ENCODE data around the gene SI.
"Not testable (repeated sequence)": the region's sequence is repeated elsewhere in the genome, so short reads cannot be mapped to it uniquely, and the experiment has no call there.

DNA sequence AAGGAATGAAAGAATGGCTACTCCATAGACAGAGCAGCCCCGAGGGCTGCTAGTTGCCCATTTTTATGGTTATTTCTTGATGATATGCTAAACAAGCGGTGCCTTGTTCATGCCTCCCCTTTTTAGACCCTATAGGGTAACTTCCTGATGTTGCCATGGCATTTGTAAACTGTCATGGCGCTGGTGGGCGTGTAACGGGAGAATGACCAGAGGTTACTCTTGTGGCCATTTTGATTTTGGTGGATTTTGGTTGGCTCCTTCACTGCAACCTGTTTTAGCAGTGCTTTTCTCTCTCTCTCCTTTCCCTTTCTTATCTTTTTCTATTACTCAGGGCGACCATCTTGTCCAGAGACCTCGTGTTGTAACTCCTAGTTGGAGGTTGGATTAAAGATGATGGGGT, 126.9 kb downstream of the SI start:
- TF ChIP-seq, protein P1, sequence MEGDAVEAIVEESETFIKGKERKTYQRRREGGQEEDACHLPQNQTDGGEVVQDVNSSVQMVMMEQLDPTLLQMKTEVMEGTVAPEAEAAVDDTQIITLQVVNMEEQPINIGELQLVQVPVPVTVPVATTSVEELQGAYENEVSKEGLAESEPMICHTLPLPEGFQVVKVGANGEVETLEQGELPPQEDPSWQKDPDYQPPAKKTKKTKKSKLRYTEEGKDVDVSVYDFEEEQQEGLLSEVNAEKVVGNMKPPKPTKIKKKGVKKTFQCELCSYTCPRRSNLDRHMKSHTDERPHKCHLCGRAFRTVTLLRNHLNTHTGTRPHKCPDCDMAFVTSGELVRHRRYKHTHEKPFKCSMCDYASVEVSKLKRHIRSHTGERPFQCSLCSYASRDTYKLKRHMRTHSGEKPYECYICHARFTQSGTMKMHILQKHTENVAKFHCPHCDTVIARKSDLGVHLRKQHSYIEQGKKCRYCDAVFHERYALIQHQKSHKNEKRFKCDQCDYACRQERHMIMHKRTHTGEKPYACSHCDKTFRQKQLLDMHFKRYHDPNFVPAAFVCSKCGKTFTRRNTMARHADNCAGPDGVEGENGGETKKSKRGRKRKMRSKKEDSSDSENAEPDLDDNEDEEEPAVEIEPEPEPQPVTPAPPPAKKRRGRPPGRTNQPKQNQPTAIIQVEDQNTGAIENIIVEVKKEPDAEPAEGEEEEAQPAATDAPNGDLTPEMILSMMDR (IDR thresholded peaks at IDR 0.05): not testable (repeated sequence)
- not testable (repeated sequence) for TF ChIP-seq POLR2A (IDR thresholded peaks at IDR 0.05)
